Activated CD8-positive, alpha-beta memory T cell treated with anti-CD3 and anti-CD28 coated beads, Interleukin-2, amount 50 U/mL, for 24 hours (primary cell): Measurements from ENCODE around the gene TAF3.

Source experiments
- DNase-seq: peaks from one replicate; pipeline ENCODE4 v3.0.0-alpha.2; 2020; ENCODE audit errors: extremely low read depth

The TAF3 gene

DNA sequence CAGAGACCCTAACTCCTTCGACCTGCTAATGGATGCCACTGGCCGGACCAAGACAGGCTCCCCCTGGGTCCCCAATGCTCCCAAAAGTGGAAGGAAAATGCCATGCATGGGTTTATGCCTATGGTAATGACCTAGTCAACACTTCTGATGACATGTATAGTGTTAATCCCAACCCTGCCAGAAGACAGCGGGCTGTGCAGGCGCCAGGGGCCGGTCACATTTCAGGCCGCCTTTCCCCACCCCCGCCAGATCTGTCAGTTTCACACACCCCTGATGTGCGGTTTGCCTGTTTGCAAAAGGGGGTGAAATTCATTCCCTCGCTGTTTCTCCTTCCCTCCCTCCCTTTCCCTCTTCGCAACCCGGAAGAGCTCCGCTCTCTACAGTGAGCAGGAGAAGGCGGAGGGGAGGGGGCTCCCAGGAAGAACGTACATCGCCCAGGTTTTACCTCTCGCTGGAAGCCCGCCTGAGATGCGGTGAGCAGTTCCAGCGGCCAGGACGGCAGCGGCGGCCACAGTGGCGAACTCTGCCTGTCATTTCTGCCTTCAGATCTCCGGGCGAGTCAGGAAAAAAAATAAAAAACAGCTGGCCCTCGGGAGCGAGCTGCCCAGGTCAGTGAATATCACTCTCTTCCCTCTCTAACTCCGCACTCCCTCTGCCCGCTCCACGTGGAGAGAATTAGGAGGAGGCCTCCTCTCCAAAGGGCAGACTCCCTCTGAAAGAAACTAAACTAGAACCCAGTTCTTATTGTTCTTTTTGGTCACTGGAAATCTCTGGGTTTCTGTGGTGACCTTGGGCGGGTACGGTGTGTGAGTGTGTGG is 226.8 kb downstream of the TAF3 start:
- no peak for DNase-seq

DNA sequence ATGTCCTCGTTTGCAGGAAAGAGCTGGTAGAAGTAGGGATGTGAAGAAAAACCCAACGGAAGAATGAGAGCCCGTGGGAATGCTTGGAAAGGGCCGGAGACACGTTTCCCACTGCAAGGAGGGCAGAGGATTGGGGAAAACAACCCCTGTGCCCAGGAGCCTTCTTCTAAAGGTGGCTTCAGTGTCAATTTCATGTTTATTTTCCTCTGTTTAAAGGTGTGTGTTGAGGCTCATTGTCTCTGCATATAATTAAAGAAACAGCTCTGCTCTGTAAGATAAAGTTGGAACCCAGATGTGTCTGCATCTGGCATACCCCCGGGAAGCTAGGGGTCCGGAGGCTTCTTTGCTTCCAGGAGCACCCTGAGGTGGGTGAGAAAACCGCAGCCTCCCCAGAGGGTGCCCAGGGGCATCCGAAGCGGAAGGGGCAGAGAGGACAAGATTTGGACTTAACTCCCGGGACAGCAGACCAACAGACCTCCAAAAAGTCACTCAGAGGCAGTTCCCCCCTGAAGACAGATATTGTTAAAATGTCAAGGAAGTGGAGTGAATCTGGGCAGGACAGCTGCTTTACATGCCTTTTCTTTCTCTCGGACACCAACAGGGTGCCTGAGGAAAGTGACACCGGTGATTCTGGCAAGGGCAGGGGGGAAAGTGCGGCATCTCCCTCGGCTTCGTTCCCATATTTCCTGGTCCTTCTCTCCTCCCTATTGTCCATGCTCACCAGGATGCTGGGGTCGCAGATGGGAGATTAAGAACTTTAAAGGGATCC is 227.6 kb downstream of the TAF3 start:
- no peak for DNase-seq

DNA sequence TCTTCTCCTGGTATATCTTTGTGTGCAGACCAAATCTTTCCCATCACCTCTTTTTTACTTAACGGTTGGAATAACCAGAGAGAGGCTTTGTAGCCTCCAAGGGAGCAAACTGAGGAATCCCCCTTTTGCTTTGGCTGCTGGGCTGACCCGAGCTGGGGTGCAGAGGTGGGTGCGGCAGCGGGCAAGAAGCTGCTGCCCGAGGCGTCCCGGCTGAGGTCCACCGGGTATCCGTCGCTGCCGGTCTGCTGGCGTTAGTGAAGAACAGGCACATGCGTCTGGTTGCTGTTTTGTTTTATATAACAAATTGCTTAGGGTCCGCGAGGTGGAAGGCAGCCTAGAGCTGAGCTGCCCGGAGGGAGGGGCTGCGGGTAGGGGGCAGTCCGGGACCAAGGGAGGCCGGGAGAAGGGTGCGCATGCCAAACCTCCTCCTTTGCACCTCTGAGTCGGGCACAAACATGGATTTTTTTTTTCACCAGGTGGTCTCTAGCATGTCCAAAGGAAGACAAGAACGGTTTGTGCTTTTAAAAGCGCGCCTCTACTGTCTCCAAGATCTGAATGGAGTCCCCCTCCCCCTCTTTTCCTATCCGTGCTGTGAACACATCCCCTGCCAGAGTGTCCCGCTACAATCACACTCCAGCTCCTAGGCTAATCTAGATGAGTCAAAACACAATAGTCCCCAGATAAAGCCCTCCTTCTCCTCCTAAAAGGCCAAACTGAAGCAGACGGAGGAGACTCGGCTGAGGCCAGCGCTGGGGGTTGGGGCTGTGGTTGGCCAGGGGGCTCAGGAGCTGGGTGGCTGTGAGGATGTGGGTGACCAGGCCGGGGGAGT is 229.4 kb downstream of the TAF3 start:
- no peak for DNase-seq

DNA sequence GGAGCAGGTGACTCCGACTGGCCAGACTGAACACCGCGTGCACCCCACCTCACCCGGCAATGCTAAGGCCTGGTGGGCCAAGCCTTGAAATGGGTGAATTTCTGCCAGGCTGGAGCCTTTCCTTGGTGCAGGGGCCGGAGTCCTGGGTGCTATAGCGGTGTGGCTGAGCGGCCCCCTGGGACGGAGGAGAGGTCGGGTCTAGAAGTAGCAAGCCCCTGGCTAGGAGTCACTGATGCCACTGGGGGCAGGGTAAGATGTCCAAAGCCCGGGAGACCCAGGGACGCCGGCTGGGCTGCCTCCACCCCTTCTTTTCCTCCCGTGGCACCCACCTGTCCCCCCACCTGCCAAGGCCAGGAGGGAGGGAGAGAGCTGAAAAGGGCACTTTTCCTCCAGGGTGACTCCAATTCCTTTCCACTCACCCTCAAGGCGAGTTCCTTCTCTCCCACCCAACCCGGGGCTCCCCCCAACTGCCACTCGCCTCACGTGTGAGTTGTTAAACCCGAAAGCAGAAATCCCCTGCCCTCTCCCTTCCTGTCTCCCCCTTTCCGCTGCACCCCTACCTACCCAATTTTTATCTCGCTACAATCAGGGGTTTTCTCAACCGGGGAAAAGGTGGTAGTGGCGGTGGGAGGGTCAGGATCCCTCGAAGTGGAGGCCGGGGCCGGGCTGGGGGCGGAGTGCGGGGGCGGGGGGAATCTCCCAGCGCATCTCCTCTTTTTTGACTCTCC is 230.1 kb downstream of the TAF3 start:
- no peak for DNase-seq

- DNase-seq = no peak
These were observed 230.9 kb downstream of the TAF3 start for GRCh38 chr10:8049045-8049864.

DNA sequence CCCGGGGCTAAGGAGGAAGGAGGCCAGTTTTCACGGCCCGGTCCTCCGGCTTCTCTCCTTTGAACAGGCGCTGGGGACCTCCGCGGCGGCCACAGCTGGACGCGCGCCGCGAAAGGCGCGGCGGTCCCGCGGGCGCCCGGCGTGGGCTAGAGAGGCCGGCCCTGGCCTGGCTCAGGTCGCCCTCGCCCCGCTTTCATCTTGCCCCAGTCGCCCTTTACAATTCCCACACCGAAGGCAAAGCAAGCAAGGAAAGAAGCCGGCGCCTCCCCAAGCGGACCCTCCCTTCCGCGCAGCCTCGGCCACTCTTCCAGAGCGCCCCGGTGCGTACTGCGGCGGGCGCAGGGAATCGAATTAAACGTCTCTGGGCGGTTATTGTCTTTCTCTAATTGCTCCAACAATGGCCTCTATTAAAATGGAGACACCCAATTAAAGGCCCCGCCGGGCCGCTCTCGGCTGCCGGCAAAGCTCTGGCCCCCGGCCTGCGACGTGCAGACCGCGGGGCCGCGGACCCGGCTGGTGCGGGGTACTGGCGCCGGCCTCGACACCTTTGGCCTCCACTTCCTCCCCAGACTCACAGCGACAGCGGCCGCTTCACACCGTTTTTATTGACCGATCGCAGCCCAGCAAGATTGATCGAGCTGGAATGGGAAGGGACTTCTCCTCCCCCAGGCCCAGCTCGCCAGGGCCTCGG is 231.7 kb downstream of the TAF3 start:
- no peak for DNase-seq

- no peak for DNase-seq
These were observed 232.3 kb downstream of the TAF3 start for GRCh38 chr10:8050556-8051108.

DNA sequence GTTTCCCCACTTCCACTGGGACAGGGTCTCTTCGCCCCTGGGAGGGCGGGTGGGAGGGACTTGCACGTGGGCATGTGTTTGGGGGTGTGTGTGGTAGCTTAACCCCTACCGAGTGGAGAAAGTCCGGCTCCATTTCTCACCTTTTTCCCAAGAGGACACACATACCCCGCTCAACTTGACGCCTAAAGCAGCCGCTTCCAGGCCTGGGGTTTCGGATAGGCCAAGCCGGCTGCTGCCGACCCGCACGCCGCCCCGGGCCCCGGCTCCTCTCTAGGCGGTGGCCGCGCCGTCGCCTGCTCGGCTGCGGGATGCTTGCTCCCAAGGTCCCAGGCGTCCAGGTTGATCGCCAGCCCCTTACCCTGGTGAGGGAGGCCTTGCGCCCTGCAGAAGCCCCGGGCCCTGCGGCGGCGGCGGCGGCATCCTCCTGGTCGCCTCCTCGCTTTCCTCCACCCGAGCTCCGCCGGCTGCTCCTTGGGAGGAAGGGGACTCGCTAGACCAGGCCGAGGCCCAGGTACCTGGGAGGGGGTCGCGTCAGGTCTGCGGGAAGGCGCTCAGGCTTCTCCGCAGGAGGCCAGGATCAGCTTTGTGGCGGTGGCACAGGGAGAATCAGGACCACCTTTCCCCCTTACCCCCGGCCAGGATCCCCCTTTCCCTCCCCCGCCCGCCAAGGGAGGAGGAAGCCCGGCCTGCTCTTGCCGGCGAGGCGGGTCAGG is 233.0 kb downstream of the TAF3 start:
- DNase-seq = no peak

DNA sequence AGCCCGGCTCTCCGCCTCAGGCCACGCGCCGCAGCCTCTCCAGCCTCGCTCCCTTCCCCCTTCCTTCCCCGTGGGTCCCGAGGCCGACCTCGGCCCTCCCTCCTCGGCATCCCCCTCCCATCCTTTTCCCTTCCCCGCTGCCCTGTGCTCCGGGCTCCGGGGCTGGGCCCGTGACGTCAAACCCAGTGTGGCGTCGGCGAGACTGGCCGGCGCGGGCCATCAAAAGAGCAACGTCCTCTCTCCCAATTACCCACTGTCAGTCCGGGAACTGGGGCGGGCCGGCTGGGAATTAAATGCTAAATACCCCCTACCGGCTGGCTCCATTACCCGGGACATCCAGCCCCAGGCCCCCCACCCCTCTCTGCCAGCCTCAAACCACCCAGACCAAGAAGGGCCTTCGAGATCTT is 233.5 kb downstream of the TAF3 start:
- no peak for DNase-seq

GRCh38 chr10:8052341-8052955 is 234.1 kb downstream of the TAF3 start:
- DNase-seq = no peak

DNA sequence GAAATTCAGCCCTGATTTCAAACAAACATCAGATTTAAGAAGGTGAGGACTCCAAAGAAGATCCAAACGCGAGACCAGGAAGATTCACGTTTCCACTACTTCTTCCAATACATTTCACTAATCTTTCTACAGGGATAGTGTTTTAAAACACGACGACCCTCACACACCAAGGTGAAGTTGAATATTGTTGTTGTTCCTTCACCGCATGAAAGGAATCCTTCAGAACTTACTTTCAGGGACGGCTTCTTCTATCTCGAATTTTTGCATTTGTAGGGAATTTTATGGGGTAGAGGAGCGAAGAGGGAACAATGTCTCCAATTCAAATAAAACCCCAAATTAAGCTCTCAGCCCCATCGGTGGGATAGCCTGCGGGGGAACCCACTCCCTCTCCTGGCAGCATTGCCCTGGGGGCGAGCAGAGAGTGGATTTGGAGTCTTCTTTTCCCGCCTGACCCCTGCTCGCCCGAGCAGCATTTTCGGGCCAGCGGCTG is 234.7 kb downstream of the TAF3 start:
- DNase-seq = no peak

GRCh38 chr10:8053446-8054243 is 235.3 kb downstream of the TAF3 start:
- peak; percentile 82 for DNase-seq

- DNase-seq = no peak
These were observed 235.9 kb downstream of the TAF3 start for GRCh38 chr10:8054244-8054493.

DNA sequence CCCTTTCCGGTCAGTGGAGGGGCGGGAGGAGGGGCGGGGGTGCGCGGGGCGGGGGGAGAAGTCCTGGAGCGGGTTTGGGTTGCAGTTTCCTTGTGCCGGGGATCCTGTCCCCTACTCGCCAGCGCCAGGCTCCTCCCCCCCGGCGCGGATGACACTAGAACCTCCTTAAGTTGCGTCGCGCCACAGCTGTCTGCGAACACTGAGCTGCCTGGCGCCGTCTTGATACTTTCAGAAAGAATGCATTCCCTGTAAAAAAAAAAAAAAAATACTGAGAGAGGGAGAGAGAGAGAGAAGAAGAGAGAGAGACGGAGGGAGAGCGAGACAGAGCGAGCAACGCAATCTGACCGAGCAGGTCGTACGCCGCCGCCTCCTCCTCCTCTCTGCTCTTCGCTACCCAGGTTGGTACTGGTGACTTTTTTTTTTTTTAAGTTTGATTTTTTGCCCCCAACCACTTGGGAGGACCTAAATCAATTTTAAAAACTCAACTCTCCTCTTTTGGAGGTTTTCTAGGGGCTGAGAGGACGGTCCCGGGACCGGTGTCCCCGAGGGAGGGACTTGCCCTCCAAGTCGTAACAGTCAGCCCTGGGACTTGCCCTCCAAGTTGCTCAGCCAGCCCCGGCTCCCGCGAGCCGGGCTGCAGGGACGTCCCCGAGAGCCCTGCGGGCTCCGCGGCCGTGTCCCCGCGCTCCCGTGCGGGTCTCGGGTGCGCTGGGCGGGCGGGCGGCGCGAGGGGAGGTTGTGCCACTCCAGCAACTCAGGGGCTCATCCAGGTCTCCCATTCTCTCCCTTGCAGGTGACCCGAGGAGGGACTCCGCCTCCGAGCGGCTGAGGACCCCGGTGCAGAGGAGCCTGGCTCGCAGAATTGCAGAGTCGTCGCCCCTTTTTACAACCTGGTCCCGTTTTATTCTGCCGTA is 236.4 kb downstream of the TAF3 start, which contains the start of gene GATA3:
TSS of gene GATA3 (plus strand) at position 195 of the 914 bp plus-strand sequence. CDS start 968 bp downstream, outside the sequence.
- DNase-seq = no peak

GRCh38 chr10:8055420-8056349 is 237.4 kb downstream of the TAF3 start:
- DNase-seq = no peak

DNA sequence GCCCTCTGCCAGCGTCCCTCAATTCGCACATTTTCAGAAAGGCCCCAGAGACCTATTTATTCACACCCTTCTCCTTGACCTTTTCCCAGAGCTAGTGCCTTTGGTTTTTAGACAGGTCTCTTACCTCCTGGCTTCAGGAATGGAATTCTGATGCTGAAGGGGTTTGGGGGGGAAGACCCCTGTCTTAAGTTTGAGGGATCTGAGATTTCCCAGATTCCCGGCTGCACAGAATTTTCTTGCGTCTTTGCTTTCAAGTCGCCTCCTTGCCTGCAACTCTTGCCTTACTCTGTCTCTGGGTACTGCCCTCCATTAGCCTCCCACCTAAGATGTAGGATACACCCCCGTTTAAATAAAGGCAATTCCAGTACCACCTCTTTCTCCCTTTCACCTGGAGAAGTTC is 238.1 kb downstream of the TAF3 start:
- DNase-seq = no peak
